HG02798 (cell line): Measurements from ENCODE around the gene FADS2.
A peak's percentile ranks its signal among the peaks of the same experiment; 100 is the strongest.

Source experiments
- ATAC-seq: cut with Tn5 transposase; IDR thresholded peaks from one replicate; pipeline ENCODE4 v1.9.1; 2021; ENCODE audit warnings: mild to moderate bottlenecking; ENCODE audit not compliant: unreplicated experiment, poor library complexity

Gene FADS2

DNA sequence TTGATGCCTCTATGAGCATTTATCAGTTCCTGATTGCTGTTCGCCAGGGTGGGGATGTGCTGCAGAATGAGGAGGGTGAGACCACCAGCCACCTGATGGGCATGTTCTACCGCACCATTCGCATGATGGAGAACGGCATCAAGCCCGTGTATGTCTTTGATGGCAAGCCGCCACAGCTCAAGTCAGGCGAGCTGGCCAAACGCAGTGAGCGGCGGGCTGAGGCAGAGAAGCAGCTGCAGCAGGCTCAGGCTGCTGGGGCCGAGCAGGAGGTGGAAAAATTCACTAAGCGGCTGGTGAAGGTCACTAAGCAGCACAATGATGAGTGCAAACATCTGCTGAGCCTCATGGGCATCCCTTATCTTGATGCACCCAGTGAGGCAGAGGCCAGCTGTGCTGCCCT lies 32.6 kb upstream of the FADS2 start:
- ATAC-seq = no peak

DNA sequence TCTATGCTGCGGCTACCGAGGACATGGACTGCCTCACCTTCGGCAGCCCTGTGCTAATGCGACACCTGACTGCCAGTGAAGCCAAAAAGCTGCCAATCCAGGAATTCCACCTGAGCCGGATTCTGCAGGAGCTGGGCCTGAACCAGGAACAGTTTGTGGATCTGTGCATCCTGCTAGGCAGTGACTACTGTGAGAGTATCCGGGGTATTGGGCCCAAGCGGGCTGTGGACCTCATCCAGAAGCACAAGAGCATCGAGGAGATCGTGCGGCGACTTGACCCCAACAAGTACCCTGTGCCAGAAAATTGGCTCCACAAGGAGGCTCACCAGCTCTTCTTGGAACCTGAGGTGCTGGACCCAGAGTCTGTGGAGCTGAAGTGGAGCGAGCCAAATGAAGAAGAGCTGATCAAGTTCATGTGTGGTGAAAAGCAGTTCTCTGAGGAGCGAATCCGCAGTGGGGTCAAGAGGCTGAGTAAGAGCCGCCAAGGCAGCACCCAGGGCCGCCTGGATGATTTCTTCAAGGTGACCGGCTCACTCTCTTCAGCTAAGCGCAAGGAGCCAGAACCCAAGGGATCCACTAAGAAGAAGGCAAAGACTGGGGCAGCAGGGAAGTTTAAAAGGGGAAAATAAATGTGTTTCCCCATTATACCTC lies 32.1 kb upstream of the FADS2 start:
- no peak for ATAC-seq

DNA sequence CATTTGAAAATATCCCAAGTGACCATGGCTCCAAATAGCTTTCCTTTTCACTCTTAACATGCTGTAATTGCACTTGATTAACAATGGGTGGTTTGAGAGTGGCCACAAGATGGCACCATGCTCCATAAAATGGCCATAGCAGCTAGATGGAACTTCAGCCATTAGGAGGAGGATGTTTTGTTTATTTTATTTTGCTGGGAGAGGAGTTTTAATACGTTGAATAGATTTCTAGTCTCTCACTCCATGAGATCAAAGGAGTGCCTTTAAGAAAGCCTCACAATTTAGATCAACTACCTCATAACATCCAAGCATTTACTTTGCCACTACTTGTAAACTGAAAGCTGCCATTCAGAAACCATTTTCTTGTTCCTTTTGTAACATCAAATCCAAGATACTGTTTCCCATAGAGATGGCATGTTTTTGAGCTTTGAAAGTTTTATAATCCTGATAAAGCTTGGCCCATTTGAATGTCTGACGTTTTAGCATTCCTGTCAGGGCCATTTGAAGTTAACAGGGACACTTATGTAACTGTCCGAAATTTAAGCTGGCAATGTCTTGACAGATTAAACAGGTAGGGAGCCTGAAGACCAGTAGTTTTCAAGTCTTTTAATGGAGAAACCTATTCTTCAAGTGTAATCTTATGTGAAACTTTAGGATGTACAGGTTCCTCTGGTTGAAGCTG lies 30.7 kb upstream of the FADS2 start:
- ATAC-seq = no peak

- no peak for ATAC-seq
Observed at GRCh38 chr11:61799665-61800284, 28.3 kb upstream of the FADS2 start.

- ATAC-seq = no peak
Observed at GRCh38 chr11:61800331-61801281, 27.5 kb upstream of the FADS2 start.

GRCh38 chr11:61802605-61803004 lies 25.5 kb upstream of the FADS2 start:
- no peak for ATAC-seq

DNA sequence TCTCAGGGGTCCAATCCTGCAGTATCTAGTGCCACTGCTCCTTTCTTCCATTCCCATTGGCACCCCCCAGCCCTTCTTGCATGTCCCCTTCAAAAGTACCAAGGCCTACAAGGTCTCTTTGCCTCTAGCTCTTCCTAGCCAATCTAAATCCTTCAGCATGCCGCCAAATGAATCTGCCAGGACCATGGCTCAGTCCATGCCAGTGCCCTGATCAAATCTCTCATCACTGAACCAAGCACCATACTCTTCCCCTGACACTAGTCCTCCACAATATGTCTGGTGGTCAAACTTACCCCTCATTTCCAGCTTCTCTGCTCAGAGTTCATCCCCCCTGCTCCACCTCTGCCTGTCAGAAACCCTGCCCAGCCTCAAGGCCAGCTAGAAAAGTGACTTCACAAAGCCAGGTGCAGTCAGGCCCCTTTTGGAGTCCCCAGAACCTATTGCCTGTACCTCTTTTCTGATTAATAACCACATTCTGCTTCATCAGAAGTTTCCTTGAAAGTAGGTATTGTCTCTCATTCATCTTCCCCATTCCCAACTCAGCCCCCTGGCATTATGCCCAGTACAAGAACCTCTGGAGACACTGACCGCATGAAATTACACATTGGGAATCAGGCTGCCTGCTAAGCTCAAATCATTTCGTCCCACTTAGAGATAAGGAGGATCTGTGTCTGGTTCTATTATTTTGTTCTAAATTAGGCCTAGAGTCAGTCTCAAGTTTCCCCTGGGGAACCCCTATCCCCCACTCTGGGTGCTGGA lies 24.0 kb upstream of the FADS2 start:
- no peak for ATAC-seq

GRCh38 chr11:61805146-61805545 lies 23.0 kb upstream of the FADS2 start:
- no peak for ATAC-seq

- no peak for ATAC-seq
Observed at GRCh38 chr11:61806785-61807184, 21.3 kb upstream of the FADS2 start.

DNA sequence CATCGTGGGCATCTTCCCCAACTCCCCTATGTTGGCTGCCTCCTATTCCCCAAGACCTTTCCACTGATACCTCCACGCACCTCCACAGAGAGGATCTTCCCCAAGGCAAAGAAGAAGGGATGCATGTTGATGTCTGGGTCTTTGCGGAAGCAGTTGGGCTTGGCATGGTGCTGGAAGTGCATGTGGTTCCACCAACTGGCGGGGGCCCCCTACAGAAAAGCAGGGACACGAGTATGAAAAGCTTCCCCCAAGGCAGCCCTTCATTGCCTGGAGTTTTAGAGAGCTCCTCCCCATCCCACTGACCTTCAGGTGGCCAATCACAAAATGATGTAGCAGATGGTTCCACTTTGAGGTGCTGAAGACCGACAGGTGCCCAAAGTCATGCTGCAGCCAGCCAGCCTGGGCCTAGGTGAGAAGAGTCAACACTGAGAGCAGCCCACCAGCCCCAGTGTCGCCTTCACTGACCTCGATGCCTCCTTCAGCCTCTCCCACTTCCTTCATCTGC lies 17.4 kb upstream of the FADS2 start:
- ATAC-seq = no peak

GRCh38 chr11:61811831-61812230 lies 16.3 kb upstream of the FADS2 start:
- ATAC-seq = no peak

- ATAC-seq = no peak
Observed at GRCh38 chr11:61812736-61813411, 15.2 kb upstream of the FADS2 start.

DNA sequence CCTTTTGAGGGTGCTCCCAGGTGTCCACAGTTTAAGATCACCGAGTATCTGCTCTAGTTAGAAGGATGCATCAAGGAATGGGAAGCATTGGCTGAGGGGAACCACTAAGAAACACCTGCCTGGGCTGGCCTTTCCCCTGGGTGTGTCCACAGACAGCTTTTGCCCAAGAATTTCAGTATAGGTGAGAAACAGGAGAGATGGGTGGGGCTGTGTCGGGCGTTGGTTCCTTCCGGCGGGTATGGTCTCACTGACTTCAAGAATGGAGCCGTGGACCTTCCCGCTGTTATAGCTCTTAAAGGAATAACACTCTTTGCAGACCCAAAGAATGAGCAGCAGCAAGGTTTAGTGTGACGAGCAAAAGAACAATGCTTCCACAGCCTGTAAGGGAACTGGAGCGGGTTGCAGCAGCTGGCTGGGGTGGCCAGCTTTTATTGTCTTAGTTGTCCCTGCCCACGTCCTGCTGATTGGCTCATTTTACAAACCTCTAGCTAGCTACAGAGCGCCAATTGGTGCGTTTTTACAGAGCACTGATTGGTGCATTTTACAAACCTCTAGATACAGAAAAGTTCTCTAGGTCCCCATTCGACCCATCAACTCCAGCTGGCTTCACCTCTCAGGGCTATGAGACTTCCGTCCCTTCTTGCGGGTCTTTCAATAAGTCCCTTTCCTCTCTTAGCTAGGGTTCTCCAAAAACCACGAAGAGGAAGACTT lies 13.7 kb upstream of the FADS2 start:
- ATAC-seq = no peak

GRCh38 chr11:61814958-61815789 lies 12.9 kb upstream of the FADS2 start:
- ATAC-seq = peak; percentile 69

DNA sequence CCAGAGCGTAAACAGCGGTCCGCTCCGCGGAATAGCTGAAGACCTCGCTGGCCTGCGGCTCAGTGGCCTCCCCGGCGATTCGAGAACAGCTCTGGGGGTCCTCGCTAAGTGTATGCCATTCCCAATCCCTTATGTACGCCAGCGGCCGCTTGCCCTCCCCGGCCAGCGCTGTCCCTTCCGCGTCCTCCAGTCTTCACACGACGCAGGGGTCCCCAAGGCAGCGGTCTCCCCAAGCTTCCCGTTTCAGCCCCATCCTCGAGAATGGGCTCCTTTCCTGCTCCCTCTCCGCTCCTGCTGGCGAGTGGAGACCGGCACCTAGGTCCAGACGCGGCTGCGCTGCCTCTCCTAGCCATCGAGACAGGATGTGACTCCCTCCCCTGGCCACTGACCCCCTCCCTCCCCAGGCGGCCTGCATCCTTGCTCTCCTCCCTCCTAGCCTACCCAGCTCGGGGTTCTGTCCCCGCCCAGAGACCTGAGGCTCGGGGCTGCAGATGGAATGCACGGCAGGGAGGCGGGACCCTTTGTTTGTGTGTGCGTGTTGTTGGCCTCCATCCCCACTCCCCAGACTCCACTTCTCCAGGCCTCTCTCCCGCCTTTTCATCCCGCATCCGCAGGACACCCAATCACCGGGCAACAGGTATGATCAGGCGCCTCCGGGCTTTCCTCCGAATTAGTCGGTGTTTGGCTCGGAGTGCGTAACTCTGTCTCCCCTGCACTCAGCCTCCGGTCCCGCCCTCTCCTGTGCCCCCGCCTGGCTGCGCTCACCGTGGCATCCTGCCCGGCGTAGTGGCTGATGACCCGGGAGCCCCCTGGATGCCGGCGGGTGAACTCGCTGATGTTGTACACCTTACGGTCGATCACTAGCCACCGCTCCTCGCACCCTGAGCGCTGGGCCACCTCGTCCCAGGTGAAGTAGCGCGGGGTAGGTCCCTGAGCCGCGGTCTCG lies 12.0 kb upstream of the FADS2 start:
- peak; percentile 34 for ATAC-seq

- ATAC-seq = peak; percentile 65
Observed at GRCh38 chr11:61816736-61817455, 11.2 kb upstream of the FADS2 start, which contains the start of gene FADS1. FADS1 (minus strand) TSS chr11:61817003; CDS start chr11:61816929, 74 bp downstream.
